IPS-20b (cell line): ENCODE results near the gene IMPG1.

Experiments used
- H3K27ac ChIP-seq: one replicate; pipeline ENCODE4 v1.5.1; 2013; ENCODE audit warnings: low read length
- H3K27me3 ChIP-seq: 2 replicates; pipeline ENCODE4 v1.6.1; 2013; ENCODE audit warnings: mild to moderate bottlenecking, low read length, inconsistent platforms; ENCODE audit not compliant: insufficient read depth
- H3K36me3 ChIP-seq: 2 replicates; pipeline ENCODE4 v1.6.1; 2013; ENCODE audit warnings: low read depth, mild to moderate bottlenecking, inconsistent platforms, low read length, moderate library complexity; ENCODE audit not compliant: insufficient read depth
- H3K4me1 ChIP-seq: 2 replicates; pipeline ENCODE4 v1.6.1; 2013; ENCODE audit warnings: mild to moderate bottlenecking, control low read depth, inconsistent platforms, low read length, moderate library complexity; ENCODE audit not compliant: insufficient read depth
- H3K4me3 ChIP-seq: 2 replicates; pipeline ENCODE4 v1.5.1; 2013; ENCODE audit warnings: mild to moderate bottlenecking, low read length, inconsistent platforms
- H3K9ac ChIP-seq: 2 replicates; pipeline ENCODE4 v1.6.1; 2013; ENCODE audit warnings: low read depth, mild to moderate bottlenecking, inconsistent platforms, low read length, moderate library complexity
- H3K9me3 ChIP-seq: 2 replicates; pipeline ENCODE4 v1.6.1; 2013; ENCODE audit warnings: mild to moderate bottlenecking, low read depth, low read length, inconsistent platforms; ENCODE audit not compliant: insufficient read depth

The IMPG1 gene

DNA sequence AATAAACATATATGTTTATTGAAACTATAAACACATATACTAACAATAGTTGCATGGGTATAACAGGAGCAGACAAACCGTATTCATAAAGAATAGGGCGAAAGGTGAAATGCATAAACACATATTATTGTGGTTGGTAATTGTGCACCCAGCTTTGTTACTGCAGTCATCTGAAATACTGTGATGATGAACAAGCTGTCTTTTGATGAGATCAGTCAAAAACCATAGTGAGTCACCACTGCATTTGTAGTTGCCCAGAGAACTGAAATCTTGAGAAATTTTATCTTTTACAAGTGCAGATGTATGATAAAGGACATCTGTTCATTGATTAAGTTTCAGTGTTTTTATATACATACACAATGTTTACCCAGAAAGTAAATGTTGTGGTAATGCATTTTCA lies 189.7 kb downstream of the IMPG1 start:
- no peaks in the 10 kb centered on the region for H3K27me3 ChIP-seq
- no peak overlapping the region for H3K9ac ChIP-seq
- no peaks in the 10 kb centered on the region for H3K9me3 ChIP-seq
- no peaks in the 10 kb centered on the region for H3K4me1 ChIP-seq
- H3K27ac ChIP-seq, result no peak overlapping the region
- H3K4me3 ChIP-seq, result no peak overlapping the region
- H3K36me3 ChIP-seq, result 0 out of 2 replicates have a peak, but pooled peaks cover 2% of the 10 kb centered on the region

GRCh38 chr6:75880305-75880704 lies 192.2 kb downstream of the IMPG1 start:
- H3K4me3 ChIP-seq, result no peak overlapping the region
- H3K9me3 ChIP-seq, result no peaks in the 10 kb centered on the region
- no peak overlapping the region for H3K27ac ChIP-seq
- 0 out of 2 replicates have a peak, but pooled peaks cover 2% of the 10 kb centered on the region for H3K36me3 ChIP-seq
- no peaks in the 10 kb centered on the region for H3K27me3 ChIP-seq
- H3K4me1 ChIP-seq, result no peaks in the 10 kb centered on the region
- no peak overlapping the region for H3K9ac ChIP-seq

DNA sequence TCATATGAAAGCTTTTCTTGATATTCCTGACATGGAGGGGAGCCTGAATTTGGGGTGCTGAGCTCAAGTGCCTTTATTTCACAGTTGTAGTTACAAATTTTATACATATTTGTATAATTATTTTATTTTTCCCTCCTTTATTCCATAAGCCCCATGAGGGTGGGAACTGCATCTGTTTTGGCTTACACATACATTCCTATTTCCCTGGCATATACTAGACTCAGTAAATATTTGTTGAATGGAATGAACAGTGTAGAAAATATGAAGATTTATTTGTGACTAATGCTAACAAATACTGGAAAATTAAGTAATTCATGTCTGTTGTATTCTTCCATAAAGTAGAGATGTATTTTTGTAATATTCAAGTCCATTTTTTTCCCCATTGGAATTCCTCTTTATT lies 196.3 kb downstream of the IMPG1 start:
- no peaks in the 10 kb centered on the region for H3K27me3 ChIP-seq
- H3K9me3 ChIP-seq, result no peaks in the 10 kb centered on the region
- no peak overlapping the region for H3K9ac ChIP-seq
- H3K4me3 ChIP-seq, result no peak overlapping the region
- peaks cover 7% of the 10 kb centered on the region; the same call in 1 of the 2 replicates for H3K36me3 ChIP-seq
- no peaks in the 10 kb centered on the region for H3K4me1 ChIP-seq
- no peak overlapping the region for H3K27ac ChIP-seq

DNA sequence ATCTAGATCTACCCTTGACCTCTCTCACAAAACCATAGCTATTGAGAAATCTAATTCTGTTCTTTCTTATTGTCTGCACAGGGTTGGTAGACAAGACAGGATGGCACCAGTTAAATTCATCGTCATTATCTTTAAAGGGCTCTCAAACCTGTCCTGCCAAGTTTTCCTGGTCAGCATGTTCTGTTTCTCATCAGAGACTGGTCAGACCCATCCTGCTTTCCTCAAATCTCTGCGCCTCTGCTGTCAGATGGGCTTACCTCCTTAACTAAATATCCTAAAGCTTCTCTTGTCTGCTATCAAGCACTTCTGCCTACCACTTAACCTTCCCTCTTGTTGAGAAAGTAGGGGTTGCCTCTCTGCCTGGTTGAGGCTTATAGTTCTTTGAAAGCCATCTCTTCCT lies 198.2 kb downstream of the IMPG1 start:
- no peak overlapping the region for H3K9ac ChIP-seq
- H3K9me3 ChIP-seq, result no peaks in the 10 kb centered on the region
- H3K4me1 ChIP-seq, result no peaks in the 10 kb centered on the region
- H3K27ac ChIP-seq, result no peak overlapping the region
- H3K27me3 ChIP-seq, result no peaks in the 10 kb centered on the region
- peaks cover 7% of the 10 kb centered on the region; the same call in 1 of the 2 replicates for H3K36me3 ChIP-seq
- H3K4me3 ChIP-seq, result no peak overlapping the region
